GM12878 (cell line): ENCODE measurements around the gene RABL6. TPM values are rescaled to one million over a fixed set of nuclear protein-coding genes. Genes with fewer than 3 reads are reported as not detected.

ENCODE experiments used
- ATAC-seq: fragments of 200-7000 bp; cut with Tn5 transposase; 3 replicates; pipeline ENCODE4 v1.9.1; 2020; ENCODE audit warnings: mild to moderate bottlenecking, moderate library complexity
- BruUV-seq: library from RNA; stranded (reverse); fragments of 400-500 nt; replicated peaks from 2 replicates; lab custom pipeline; 2021; lab: Mats Ljungman, UMichigan
- CTCF ChIA-PET: fragments of 300-600 bp; sonication (Branson Sonifier 250); formaldehyde crosslinking; extraction: SDS; loops from one replicate; lab custom pipeline; 2021; ENCODE audit warnings: inconsistent platforms; lab: Yijun Ruan, JAX
- POLR2A ChIA-PET: fragments of 350-600 bp; formaldehyde crosslinking; extraction: SDS; loops from one replicate; lab custom pipeline; 2021; ENCODE audit warnings: inconsistent platforms; lab: Charles Lee
- RAD21 ChIA-PET: fragments of 300-600 bp; sonication (Branson Sonifier 250); formaldehyde crosslinking; loops from one replicate; lab custom pipeline; 2023; ENCODE audit warnings: antibody characterized with exemption; ENCODE audit not compliant: unreplicated experiment; lab: Charles Lee
- SMC1A ChIA-PET: fragments of 300-600 bp; sonication (Branson Sonifier 250); formaldehyde crosslinking; loops from one replicate; lab custom pipeline; 2023; ENCODE audit not compliant: unreplicated experiment, uncharacterized antibody; lab: Charles Lee
- DNase-seq: peaks from one replicate; pipeline ENCODE4 v3.0.0-alpha.2; 2011; ENCODE audit warnings: low read depth, low spot score
- FAIRE-seq: peaks from 3 replicates; lab custom pipeline; 2011; peaks lifted over from hg19 to GRCh38; lab: Jason Lieb, UNC
- H2AFZ ChIP-seq: 2 replicates; pipeline ENCODE4 v1.6.0; 2011; ENCODE audit warnings: low read depth, low read length, control low read depth; ENCODE audit not compliant: control insufficient read depth
- H3K27ac ChIP-seq: 2 replicates; pipeline ENCODE4 v1.5.1; 2011; ENCODE audit warnings: control low read depth; ENCODE audit not compliant: control insufficient read depth, insufficient read depth
- H3K27me3 ChIP-seq, 2 experiments: replicated peaks in 1 of 2; 2 replicates each; pipeline versions ENCODE4 v1.6.0 to v1.6.1; 2011; ENCODE audit warnings: low read length in 1 of 2; ENCODE audit not compliant: control insufficient read depth in 2 of 2, insufficient read depth in 2 of 2
- H3K36me3 ChIP-seq, 2 experiments: 2 replicates each; pipeline ENCODE4 v1.5.1; 2011; ENCODE audit warnings: low read length in 1 of 2; ENCODE audit not compliant: control insufficient read depth in 2 of 2, insufficient read depth in 2 of 2
- H3K4me1 ChIP-seq: 2 replicates; pipeline ENCODE4 v1.6.1; 2011; ENCODE audit warnings: mild to moderate bottlenecking, low read length, moderate library complexity, mixed read lengths; ENCODE audit not compliant: control insufficient read depth, insufficient read depth
- H3K4me2 ChIP-seq: 2 replicates; pipeline ENCODE4 v1.6.0; 2011; ENCODE audit warnings: control low read depth; ENCODE audit not compliant: control insufficient read depth, insufficient read depth
- H3K4me3 ChIP-seq: fragments of 200-600 bp; sonication (generic); 2 replicates; pipeline ENCODE4 v1.5.1; 2016
- H3K79me2 ChIP-seq: 2 replicates; pipeline ENCODE4 v1.6.0; 2011; ENCODE audit warnings: low read length; ENCODE audit not compliant: control insufficient read depth, insufficient read depth
- H3K9ac ChIP-seq: 2 replicates; pipeline ENCODE4 v1.8.0; 2011; ENCODE audit warnings: low read length, control low read depth, mixed read lengths; ENCODE audit not compliant: control insufficient read depth, insufficient read depth
- H3K9me3 ChIP-seq: replicated peaks from 3 replicates; pipeline ENCODE4 v1.5.1; 2011; ENCODE audit warnings: mild to moderate bottlenecking, low read length; ENCODE audit not compliant: control insufficient read depth, insufficient read depth
- H4K20me1 ChIP-seq: 2 replicates; pipeline ENCODE4 v1.6.0; 2011; ENCODE audit not compliant: control insufficient read depth, insufficient read depth
- HDAC2 ChIP-seq: fragments of 200-600 bp; sonication (generic); IDR thresholded peaks from 2 replicates; pipeline ENCODE4 v1.6.1; 2017
- IRF4 ChIP-seq: IDR thresholded peaks from 2 replicates; pipeline ENCODE4 v1.6.1; 2011; ENCODE audit warnings: low read depth, low read length
- NBN ChIP-seq: fragments of 450-650 bp; IDR thresholded peaks from 2 replicates; pipeline ENCODE4 v1.6.1; 2016
- NFIC ChIP-seq: IDR thresholded peaks from 2 replicates; pipeline ENCODE4 v1.6.1; 2012; ENCODE audit warnings: low read depth, mild to moderate bottlenecking, inconsistent platforms, low read length, moderate library complexity
- NR2F1 ChIP-seq: fragments of 450-650 bp; conservative IDR thresholded peaks from 2 replicates; pipeline ENCODE4 v1.6.1; 2017; ENCODE audit warnings: mild to moderate bottlenecking
- POLR2AphosphoS2 ChIP-seq: IDR thresholded peaks from 2 replicates; pipeline ENCODE4 v1.6.1; 2011; ENCODE audit warnings: low read depth, mild to moderate bottlenecking, low read length, improper control_type of control experiment, moderate library complexity
- ZNF24 ChIP-seq: fragments of 450-650 bp; IDR thresholded peaks from 2 replicates; pipeline ENCODE4 v1.6.1; 2017; ENCODE audit warnings: antibody characterized with exemption, mild to moderate bottlenecking
- ZZZ3 ChIP-seq: IDR thresholded peaks from 2 replicates; pipeline ENCODE4 v1.6.1; 2011; ENCODE audit warnings: low read depth; ENCODE audit not compliant: control insufficient read depth, insufficient read length
- WGBS: methylation state at CpG from one replicate; pipeline ENCODE4 v1.1.6; 2016; ENCODE audit warnings: low lambda C conversion rate; ENCODE audit not compliant: insufficient replicate concordance, insufficient coverage; ENCODE audit errors: missing lambda C conversion rate; 5-methylcytosine and 5-hydroxymethylcytosine counted together
- in situ Hi-C: fragments of 300-500 bp; cut with MboI; formaldehyde crosslinking; loops from 9 replicates; pipeline ENCODE4 v1.14.3; 2018; ENCODE audit warnings: mixed read lengths
- intact Hi-C: fragments of 100-400 bp; cut with micrococcal nuclease; formaldehyde crosslinking; loops from one replicate; pipeline ENCODE4 v1.14.2; 2022; ENCODE audit not compliant: unreplicated experiment
- polyA plus RNA-seq, 11 experiments: library from polyadenylated mRNA; depleted of rRNA in 4 of 11; unstranded in 6 of 11; stranded (reverse) in 5 of 11; fragments of >200 nt; fragmentation: Nextera tagmentation in 4 of 11; fragmentation: Illumina TruSeq in 1 of 11; extraction: Ambion mirVana in 4 of 11; extraction: Trizol in 1 of 11; gene quantifications; 1 replicate in 1 of 11; 2 replicates in 10 of 11; pipeline versions ENCODE4 v1.2.1 to v1.2.3, GENCODE V29; 2011 to 2016; ENCODE audit warnings: inconsistent platforms in 2 of 11, missing spikeins in 2 of 11, low read depth in 1 of 11
- total RNA-seq, 4 experiments: library from RNA; depleted of rRNA in 3 of 4; stranded (reverse); fragments of >200 nt in 3 of 4; fragmentation: Illumina TruSeq in 1 of 4; extraction: Trizol in 1 of 4; gene quantifications; 2 replicates each; pipeline versions ENCODE4 v1.2.1 to v1.2.3, GENCODE V29; 2013 to 2021
- TF ChIP-seq, protein P1 (sequence below): fragments of 450-650 bp; IDR thresholded peaks from 2 replicates; pipeline ENCODE4 v1.6.1; 2017; ENCODE audit warnings: low read depth, mild to moderate bottlenecking, moderate library complexity
- TF ChIP-seq, protein P2 (sequence below): fragments of 450-650 bp; IDR thresholded peaks from 2 replicates; pipeline ENCODE4 v1.6.1; 2017; ENCODE audit warnings: antibody characterized with exemption, mild to moderate bottlenecking, moderate library complexity
- TF ChIP-seq, protein P3 (sequence below): IDR thresholded peaks from 2 replicates; pipeline ENCODE4 v1.6.1; 2011; ENCODE audit warnings: borderline replicate concordance, low read depth, mild to moderate bottlenecking, moderate library complexity, low read length; ENCODE audit not compliant: insufficient read depth, poor library complexity, severe bottlenecking

RABL6 gene
- total and polyA plus RNA-seq, 10 of the 15 experiments (the other 5 are each of a cell fraction or from before 2014, with no cell fraction given), result 1.4 to 134 (median 42.7) TPM

DNA sequence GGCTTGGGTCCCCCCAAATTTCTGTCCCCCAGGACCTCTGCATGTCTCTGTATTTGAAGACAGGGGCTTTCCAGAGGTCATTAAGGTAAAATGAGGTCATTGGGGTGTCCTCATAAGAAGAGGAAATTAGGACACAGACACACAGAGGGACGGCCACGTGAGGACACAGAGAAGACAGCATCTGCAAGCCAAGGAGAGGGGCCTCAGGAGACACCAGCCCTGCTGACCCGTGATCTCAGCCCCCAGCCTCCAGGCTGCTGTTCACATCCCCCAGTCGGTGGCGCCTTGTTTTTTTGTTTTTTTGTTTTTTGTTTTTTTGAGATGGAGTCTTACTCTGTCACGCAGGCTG is 12.8 kb upstream of the RABL6 start:
- POLR2A ChIA-PET, result interaction anchor here (0.6 kb wide), 1 partner anchor 67 kb away, joined by 3 read pairs; no protein-coding TSS in a partner anchor
- 61% methylated on average over 6 of the region's 6 CpGs for whole genome bisulfite sequencing
- no peak overlapping the region for H3K4me3 ChIP-seq
- TF ChIP-seq NR2F1 (peak; percentile 19; the same call in 1 of the 2 replicates), HDAC2 (no peak)
- DNase-seq (no peak), ATAC-seq (no peak), FAIRE-seq (no peak)
- H3K9ac ChIP-seq, result no peak overlapping the region
- H3K36me3 ChIP-seq, result no peaks in the 10 kb centered on the region
- no peaks in the 10 kb centered on the region for H3K27me3 ChIP-seq
- peaks cover 2% of the 10 kb centered on the region; the same call in 1 of the 2 replicates for H3K79me2 ChIP-seq
- peaks cover 2% of the 10 kb centered on the region; the same call in 1 of the 2 replicates for H4K20me1 ChIP-seq
- no peaks in the 10 kb centered on the region for H3K9me3 ChIP-seq
- RAD21 ChIA-PET, result no interaction called here
- CTCF ChIA-PET, result interaction anchor here (3.3 kb wide), 1 partner anchor 240 kb away, joined by 27 read pairs; no protein-coding TSS in a partner anchor
- intact Hi-C loops (loop anchor here (10.0 kb wide), 1 partner anchor 150 kb away; the partner anchor contains the start of genes C8G and FBXW5), in situ Hi-C loops (loop anchor here (5.0 kb wide), 1 partner anchor 242 kb away; no protein-coding TSS in a partner anchor)
- no peak overlapping the region for H2AFZ ChIP-seq
- SMC1A ChIA-PET, result no interaction called here
- H3K27ac ChIP-seq, result no peak overlapping the region
- H3K4me1 ChIP-seq, result peaks cover 11% of the 10 kb centered on the region
- no peak overlapping the region for H3K4me2 ChIP-seq
- BruUV-seq, result no TSS peak

DNA sequence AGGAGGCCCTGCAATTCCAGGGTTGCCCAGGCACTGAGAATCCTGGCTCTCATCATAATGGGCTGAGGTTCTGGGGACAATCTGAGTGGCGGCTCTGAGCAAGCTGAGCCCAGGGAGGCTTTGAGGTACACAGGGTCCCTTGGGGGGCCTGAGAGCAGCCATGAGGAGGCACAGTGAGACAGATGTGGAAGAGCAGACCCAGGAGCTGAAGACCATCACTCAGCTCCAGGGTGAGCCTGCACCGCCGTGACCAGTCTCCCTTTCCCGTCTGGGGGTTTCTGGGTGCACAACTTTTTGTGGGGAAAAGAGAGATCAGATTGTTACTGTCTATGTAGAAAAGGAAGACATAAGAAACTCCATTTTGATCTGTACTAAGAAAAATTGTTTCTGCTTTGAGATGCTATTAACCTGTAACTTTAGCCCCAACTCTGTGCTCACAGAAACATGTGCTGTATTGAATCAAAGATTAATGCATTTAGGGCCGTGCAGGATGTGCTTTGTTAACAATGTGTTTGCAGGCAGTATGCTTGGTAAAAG is 11.4 kb upstream of the RABL6 start, which contains the start of gene CCDC183:
Gene CCDC183, plus strand, starts transcription at position 101 of the 537 bp plus-strand sequence. Its CDS starts 60 bp downstream, at position 161.
- WGBS, result 58% methylated on average over 5 of the region's 5 CpGs
- ChIA-PET SMC1A (interaction anchor here (0.6 kb wide), 1 partner anchor 146 kb away, joined by 3 read pairs; no protein-coding TSS in a partner anchor), POLR2A (no interaction called here), RAD21 (no interaction called here)
- peaks cover 2% of the 10 kb centered on the region; the same call in 1 of the 2 replicates for H3K79me2 ChIP-seq
- in situ Hi-C loops, result loop anchor here (5.0 kb wide), 1 partner anchor 241 kb away; no protein-coding TSS in a partner anchor
- FAIRE-seq, result no peak
- no peak within 1 kb of the TSS for H2AFZ ChIP-seq
- H3K27me3 ChIP-seq, result no peaks in the 10 kb centered on the region
- H3K4me3 ChIP-seq, result no peak within 1 kb of the TSS
- intact Hi-C loops, result loop anchor here (10.0 kb wide), 1 partner anchor 148 kb away; the partner anchor contains the start of genes C8G and FBXW5
- no peak within 1 kb of the TSS for H3K4me2 ChIP-seq
- H3K4me1 ChIP-seq, result peaks cover 19% of the 10 kb centered on the region
- TF ChIP-seq IRF4 (no peak), ZNF24 (no peak), NFIC (no peak), ZZZ3 (no peak), POLR2AphosphoS2 (no peak), NBN (no peak)
- TF ChIP-seq, protein P1, sequence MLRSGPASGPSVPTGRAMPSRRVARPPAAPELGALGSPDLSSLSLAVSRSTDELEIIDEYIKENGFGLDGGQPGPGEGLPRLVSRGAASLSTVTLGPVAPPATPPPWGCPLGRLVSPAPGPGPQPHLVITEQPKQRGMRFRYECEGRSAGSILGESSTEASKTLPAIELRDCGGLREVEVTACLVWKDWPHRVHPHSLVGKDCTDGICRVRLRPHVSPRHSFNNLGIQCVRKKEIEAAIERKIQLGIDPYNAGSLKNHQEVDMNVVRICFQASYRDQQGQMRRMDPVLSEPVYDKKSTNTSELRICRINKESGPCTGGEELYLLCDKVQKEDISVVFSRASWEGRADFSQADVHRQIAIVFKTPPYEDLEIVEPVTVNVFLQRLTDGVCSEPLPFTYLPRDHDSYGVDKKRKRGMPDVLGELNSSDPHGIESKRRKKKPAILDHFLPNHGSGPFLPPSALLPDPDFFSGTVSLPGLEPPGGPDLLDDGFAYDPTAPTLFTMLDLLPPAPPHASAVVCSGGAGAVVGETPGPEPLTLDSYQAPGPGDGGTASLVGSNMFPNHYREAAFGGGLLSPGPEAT, result no peak
- TF ChIP-seq, protein P2, sequence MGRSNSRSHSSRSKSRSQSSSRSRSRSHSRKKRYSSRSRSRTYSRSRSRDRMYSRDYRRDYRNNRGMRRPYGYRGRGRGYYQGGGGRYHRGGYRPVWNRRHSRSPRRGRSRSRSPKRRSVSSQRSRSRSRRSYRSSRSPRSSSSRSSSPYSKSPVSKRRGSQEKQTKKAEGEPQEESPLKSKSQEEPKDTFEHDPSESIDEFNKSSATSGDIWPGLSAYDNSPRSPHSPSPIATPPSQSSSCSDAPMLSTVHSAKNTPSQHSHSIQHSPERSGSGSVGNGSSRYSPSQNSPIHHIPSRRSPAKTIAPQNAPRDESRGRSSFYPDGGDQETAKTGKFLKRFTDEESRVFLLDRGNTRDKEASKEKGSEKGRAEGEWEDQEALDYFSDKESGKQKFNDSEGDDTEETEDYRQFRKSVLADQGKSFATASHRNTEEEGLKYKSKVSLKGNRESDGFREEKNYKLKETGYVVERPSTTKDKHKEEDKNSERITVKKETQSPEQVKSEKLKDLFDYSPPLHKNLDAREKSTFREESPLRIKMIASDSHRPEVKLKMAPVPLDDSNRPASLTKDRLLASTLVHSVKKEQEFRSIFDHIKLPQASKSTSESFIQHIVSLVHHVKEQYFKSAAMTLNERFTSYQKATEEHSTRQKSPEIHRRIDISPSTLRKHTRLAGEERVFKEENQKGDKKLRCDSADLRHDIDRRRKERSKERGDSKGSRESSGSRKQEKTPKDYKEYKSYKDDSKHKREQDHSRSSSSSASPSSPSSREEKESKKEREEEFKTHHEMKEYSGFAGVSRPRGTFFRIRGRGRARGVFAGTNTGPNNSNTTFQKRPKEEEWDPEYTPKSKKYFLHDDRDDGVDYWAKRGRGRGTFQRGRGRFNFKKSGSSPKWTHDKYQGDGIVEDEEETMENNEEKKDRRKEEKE, result no peak
- TF ChIP-seq, protein P3, sequence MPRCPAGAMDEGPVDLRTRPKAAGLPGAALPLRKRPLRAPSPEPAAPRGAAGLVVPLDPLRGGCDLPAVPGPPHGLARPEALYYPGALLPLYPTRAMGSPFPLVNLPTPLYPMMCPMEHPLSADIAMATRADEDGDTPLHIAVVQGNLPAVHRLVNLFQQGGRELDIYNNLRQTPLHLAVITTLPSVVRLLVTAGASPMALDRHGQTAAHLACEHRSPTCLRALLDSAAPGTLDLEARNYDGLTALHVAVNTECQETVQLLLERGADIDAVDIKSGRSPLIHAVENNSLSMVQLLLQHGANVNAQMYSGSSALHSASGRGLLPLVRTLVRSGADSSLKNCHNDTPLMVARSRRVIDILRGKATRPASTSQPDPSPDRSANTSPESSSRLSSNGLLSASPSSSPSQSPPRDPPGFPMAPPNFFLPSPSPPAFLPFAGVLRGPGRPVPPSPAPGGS, result no peak
- TF ChIP-seq, all 136 proteins: peak for 0
- Histone ChIP-seq H3K27ac (no peak within 1 kb of the TSS), H4K20me1 (peaks cover 2% of the 10 kb centered on the region; the same call in 1 of the 2 replicates), H3K36me3 (no peaks in the 10 kb centered on the region), H3K9ac (no peak within 1 kb of the TSS), H3K9me3 (no peaks in the 10 kb centered on the region)
- DNase-seq (no peak), ATAC-seq (no peak)
- no TSS peak for BruUV-seq
- CTCF ChIA-PET, result interaction anchor here (0.6 kb wide), 1 partner anchor 38 kb away, joined by 3 read pairs; no protein-coding TSS in a partner anchor
